HG03354 (cell line): ENCODE results near the gene SIRPA.

Experiments
- ATAC-seq: cut with Tn5 transposase; IDR thresholded peaks from one replicate; pipeline ENCODE4 v1.9.1; 2021; ENCODE audit warnings: mild to moderate bottlenecking; ENCODE audit not compliant: unreplicated experiment, poor library complexity, severe bottlenecking

The SIRPA gene

GRCh38 chr20:1924910-1925861, 30.0 kb downstream of the SIRPA start:
- no peak for ATAC-seq

GRCh38 chr20:1926237-1926636, 31.0 kb downstream of the SIRPA start:
- ATAC-seq: no peak

GRCh38 chr20:1927217-1927616, 32.0 kb downstream of the SIRPA start:
- ATAC-seq: no peak

- no peak for ATAC-seq
Observed at GRCh38 chr20:1928154-1928553, 32.9 kb downstream of the SIRPA start.

- ATAC-seq: no peak
Observed at GRCh38 chr20:1928782-1929181, 33.6 kb downstream of the SIRPA start.

GRCh38 chr20:1929460-1929859, 34.3 kb downstream of the SIRPA start:
- ATAC-seq: no peak

GRCh38 chr20:1930165-1930564, 35.0 kb downstream of the SIRPA start:
- ATAC-seq: no peak

- ATAC-seq: no peak
Observed at GRCh38 chr20:1931830-1932229, 36.6 kb downstream of the SIRPA start.

- ATAC-seq: no peak
Observed at GRCh38 chr20:1932971-1933370, 37.8 kb downstream of the SIRPA start.

- ATAC-seq: no peak
Observed at GRCh38 chr20:1933465-1933870, 38.3 kb downstream of the SIRPA start.

GRCh38 chr20:1934156-1934555, 38.9 kb downstream of the SIRPA start:
- no peak for ATAC-seq

- no peak for ATAC-seq
Observed at GRCh38 chr20:1934721-1935573, 39.7 kb downstream of the SIRPA start.

- no peak for ATAC-seq
Observed at GRCh38 chr20:1935696-1936366, 40.6 kb downstream of the SIRPA start.

- no peak for ATAC-seq
Observed at GRCh38 chr20:1937316-1937976, 42.2 kb downstream of the SIRPA start.

GRCh38 chr20:1938464-1939269, 43.5 kb downstream of the SIRPA start:
- no peak for ATAC-seq

GRCh38 chr20:1939270-1939595, 44.0 kb downstream of the SIRPA start:
- ATAC-seq: no peak

GRCh38 chr20:1940581-1940980, 45.4 kb downstream of the SIRPA start:
- no peak for ATAC-seq

- no peak for ATAC-seq
Observed at GRCh38 chr20:1941226-1941625, 46.0 kb downstream of the SIRPA start.

- no peak for ATAC-seq
Observed at GRCh38 chr20:1942061-1942460, 46.9 kb downstream of the SIRPA start.
